IPS DF 4.7 (cell line): Measurements from ENCODE around the gene TNF.
"Not testable (repeated sequence)": the region's sequence is repeated elsewhere in the genome, so short reads cannot be mapped to it uniquely, and the experiment has no call there.

Source experiments
- DNase-seq: peaks from one replicate; pipeline ENCODE4 v3.0.0-alpha.2; 2013; ENCODE audit warnings: low spot score; ENCODE audit errors: extremely low read depth

Gene TNF

GRCh38 chr6:31543639-31544038 lies 31.7 kb upstream of the TNF start:
- DNase-seq = no peak

GRCh38 chr6:31544676-31545075 lies 30.7 kb upstream of the TNF start:
- DNase-seq = no peak

GRCh38 chr6:31545291-31545690 lies 30.1 kb upstream of the TNF start:
- no peak for DNase-seq

- DNase-seq = no peak
These were observed 28.9 kb upstream of the TNF start, which contains the start of gene ATP6V1G2 for GRCh38 chr6:31546339-31546957. Gene ATP6V1G2 (minus strand): TSS chr6:31546608. CDS start chr6:31546559, 49 bp downstream.

GRCh38 chr6:31546958-31547726 lies 28.2 kb upstream of the TNF start, which contains the start of gene NFKBIL1:
Gene NFKBIL1 (plus strand): TSS chr6:31547608. CDS start chr6:31547695, 87 bp downstream.
- DNase-seq = no peak

- DNase-seq = no peak
These were observed 27.4 kb upstream of the TNF start for GRCh38 chr6:31547727-31548543.

GRCh38 chr6:31548544-31548873 lies 26.9 kb upstream of the TNF start:
- DNase-seq = no peak

GRCh38 chr6:31551371-31551770 lies 24.0 kb upstream of the TNF start:
- DNase-seq = not testable (repeated sequence)

GRCh38 chr6:31556307-31556706 lies 19.1 kb upstream of the TNF start:
- no peak for DNase-seq

GRCh38 chr6:31557443-31558317 lies 17.7 kb upstream of the TNF start:
- DNase-seq = no peak

- no peak for DNase-seq
These were observed 17.1 kb upstream of the TNF start for GRCh38 chr6:31558318-31558625.

- DNase-seq = no peak
These were observed 16.5 kb upstream of the TNF start for GRCh38 chr6:31558631-31559500.

- DNase-seq = no peak
These were observed 15.8 kb upstream of the TNF start for GRCh38 chr6:31559606-31559957.

GRCh38 chr6:31559958-31560696 lies 15.2 kb upstream of the TNF start:
- no peak for DNase-seq

- no peak for DNase-seq
These were observed 14.7 kb upstream of the TNF start for GRCh38 chr6:31560697-31561058.

- no peak for DNase-seq
These were observed 7.6 kb upstream of the TNF start for GRCh38 chr6:31567531-31568370.

- DNase-seq = no peak
These were observed 6.8 kb upstream of the TNF start for GRCh38 chr6:31568537-31568961.

- no peak for DNase-seq
These were observed 5.4 kb upstream of the TNF start for GRCh38 chr6:31569861-31570536.
